Mesenchymal stem cell (in vitro differentiated cells and primary cell): ENCODE measurements around the gene MFSD1.

Experiments used
- DNase-seq: peaks from one replicate; pipeline ENCODE4 v3.0.0-alpha.2; 2013
- H2AFZ ChIP-seq: one replicate; pipeline ENCODE4 v1.6.1; 2013; ENCODE audit warnings: low read depth, mild to moderate bottlenecking, control low read depth, inconsistent platforms, low read length, moderate library complexity
- H2AK5ac ChIP-seq: 2 replicates; pipeline ENCODE4 v1.6.1; 2013; ENCODE audit warnings: low read length, moderate library complexity, mild to moderate bottlenecking, inconsistent platforms; ENCODE audit not compliant: severe bottlenecking
- H2BK120ac ChIP-seq: one replicate; pipeline ENCODE4 v1.6.1; 2013; ENCODE audit warnings: low read depth, mild to moderate bottlenecking, inconsistent platforms, low read length, moderate library complexity
- H2BK12ac ChIP-seq, 2 experiments: one replicate each; pipeline ENCODE4 v1.6.1; 2013; ENCODE audit warnings: inconsistent platforms in 2 of 2, low read length in 2 of 2, mild to moderate bottlenecking in 2 of 2, moderate library complexity in 2 of 2, control low read depth in 1 of 2
- H2BK15ac ChIP-seq: one replicate; pipeline ENCODE4 v1.6.1; 2013; ENCODE audit warnings: mild to moderate bottlenecking, low read depth, inconsistent platforms; ENCODE audit not compliant: poor library complexity, severe bottlenecking
- H2BK5ac ChIP-seq: 2 replicates; pipeline ENCODE4 v1.6.1; 2013; ENCODE audit warnings: low read depth, mild to moderate bottlenecking, low read length, control low read depth, inconsistent platforms; ENCODE audit not compliant: poor library complexity, severe bottlenecking
- H3K14ac ChIP-seq, 2 experiments: one replicate each; pipeline ENCODE4 v1.6.1; 2013; ENCODE audit warnings: inconsistent platforms in 2 of 2, low read length in 2 of 2, control low read depth in 1 of 2, mild to moderate bottlenecking in 1 of 2, moderate library complexity in 1 of 2
- H3K18ac ChIP-seq, 2 experiments: one replicate each; pipeline ENCODE4 v1.6.1; 2013; ENCODE audit warnings: inconsistent platforms in 2 of 2, low read length in 2 of 2, control low read depth in 1 of 2, low read depth in 1 of 2, mild to moderate bottlenecking in 1 of 2
- H3K23ac ChIP-seq, 2 experiments: one replicate each; pipeline ENCODE4 v1.6.1; 2013; ENCODE audit warnings: inconsistent platforms in 2 of 2, low read length in 2 of 2, mild to moderate bottlenecking in 2 of 2, moderate library complexity in 2 of 2, control low read depth in 1 of 2
- H3K27ac ChIP-seq: 2 replicates; pipeline ENCODE4 v1.5.1; 2013; ENCODE audit warnings: mild to moderate bottlenecking, moderate library complexity, low read length, control low read depth, inconsistent platforms; ENCODE audit not compliant: poor library complexity, severe bottlenecking
- H3K27me3 ChIP-seq, 2 experiments: 2 replicates each; pipeline versions ENCODE4 v1.6.1 to v1.7.0; 2013; ENCODE audit warnings: low read length in 2 of 2, mild to moderate bottlenecking in 2 of 2, moderate library complexity in 2 of 2, control low read depth in 1 of 2, inconsistent platforms in 1 of 2; ENCODE audit not compliant: control insufficient read depth in 1 of 2, insufficient read depth in 1 of 2
- H3K36me3 ChIP-seq, 2 experiments: 2 replicates each; pipeline versions ENCODE4 v1.6.1 to v1.7.0; 2013; ENCODE audit warnings: low read length in 2 of 2, control low read depth in 1 of 2, inconsistent platforms in 1 of 2, low read depth in 1 of 2, mild to moderate bottlenecking in 1 of 2; ENCODE audit not compliant: insufficient read depth in 2 of 2, control insufficient read depth in 1 of 2
- H3K4ac ChIP-seq, 2 experiments: one replicate each; pipeline ENCODE4 v1.6.1; 2013; ENCODE audit warnings: inconsistent platforms in 2 of 2, low read length in 2 of 2, mild to moderate bottlenecking in 2 of 2, moderate library complexity in 2 of 2, control low read depth in 1 of 2, low read depth in 1 of 2
- H3K4me1 ChIP-seq: 2 replicates; pipeline ENCODE4 v1.6.1; 2013; ENCODE audit warnings: low read depth, low read length, control low read depth; ENCODE audit not compliant: control insufficient read depth, insufficient read depth
- H3K4me2 ChIP-seq: 2 replicates; pipeline ENCODE4 v1.6.1; 2013; ENCODE audit warnings: low read length, mild to moderate bottlenecking, inconsistent platforms; ENCODE audit not compliant: poor library complexity, severe bottlenecking
- H3K4me3 ChIP-seq, 2 experiments: 2 replicates each; pipeline versions ENCODE4 v1.5.1 to v1.7.0; 2013; ENCODE audit warnings: low read length in 2 of 2, mild to moderate bottlenecking in 2 of 2, control low read depth in 1 of 2, low read depth in 1 of 2; ENCODE audit not compliant: insufficient read depth in 1 of 2
- H3K79me1 ChIP-seq: replicated peaks from 2 replicates; pipeline ENCODE4 v1.6.1; 2013; ENCODE audit warnings: mild to moderate bottlenecking, control low read depth, low read length, inconsistent platforms; ENCODE audit not compliant: poor library complexity, severe bottlenecking
- H3K9ac ChIP-seq: 2 replicates; pipeline ENCODE4 v1.7.0; 2013; ENCODE audit warnings: mild to moderate bottlenecking, low read length, moderate library complexity
- H3K9me3 ChIP-seq: 2 replicates; pipeline ENCODE4 v1.7.0; 2013; ENCODE audit warnings: mild to moderate bottlenecking, low read length; ENCODE audit not compliant: control insufficient read depth
- H4K8ac ChIP-seq: one replicate; pipeline ENCODE4 v1.6.1; 2013; ENCODE audit warnings: inconsistent platforms, mild to moderate bottlenecking, low read length, moderate library complexity
- H4K91ac ChIP-seq: one replicate; pipeline ENCODE4 v1.6.1; 2013; ENCODE audit warnings: mild to moderate bottlenecking, low read length, inconsistent platforms
- WGBS: methylation state at CpG from one replicate; pipeline ENCODE4 v1.1.7; 2013; ENCODE audit warnings: mixed read lengths; 5-methylcytosine and 5-hydroxymethylcytosine counted together

MFSD1 gene

DNA sequence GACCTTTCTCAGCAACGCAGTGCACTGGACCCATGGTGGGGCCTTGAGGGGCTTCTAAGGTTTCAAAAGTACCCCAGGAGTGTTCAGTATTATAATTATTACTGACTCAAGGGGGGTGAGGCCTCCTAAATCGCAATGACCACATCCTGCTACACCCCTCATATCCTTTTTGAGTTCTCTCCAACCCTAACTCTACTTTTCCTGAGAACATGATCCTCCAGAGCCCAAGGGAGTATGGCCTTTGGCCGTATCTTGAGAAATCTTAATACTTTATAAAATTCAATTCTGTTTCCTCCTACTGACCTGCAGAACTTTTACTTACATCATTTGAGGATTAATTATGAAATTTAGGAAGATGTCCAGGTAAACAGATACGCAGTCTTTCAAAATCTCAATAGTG is 39.2 kb upstream of the MFSD1 start:
- Histone ChIP-seq H3K4me2 (no peak overlapping the region), H3K9ac (no peak overlapping the region), H2AK5ac (no peak overlapping the region), H3K79me1 (no peaks in the 10 kb centered on the region), H4K91ac (no peak overlapping the region), H2BK120ac (no peak overlapping the region), H4K8ac (no peak overlapping the region), H3K4me3 (no peak overlapping the region), H2BK12ac (no peak overlapping the region), H3K14ac (no peak overlapping the region), H3K4me1 (no peaks in the 10 kb centered on the region), H2BK5ac (no peak overlapping the region), H3K18ac (no peak overlapping the region), H3K9me3 (no peaks in the 10 kb centered on the region), H3K27me3 (no peaks in the 10 kb centered on the region), H3K27ac (no peak overlapping the region), H2BK15ac (no peak overlapping the region), H2AFZ (no peak overlapping the region), H3K4ac (no peak overlapping the region), H3K36me3 (peaks cover 0 to 4% of the 10 kb centered on the region in 2 experiments), H3K23ac (no peak overlapping the region)
- WGBS, result 90% methylated on average over 3 of the region's 4 CpGs
- DNase-seq, result no peak

DNA sequence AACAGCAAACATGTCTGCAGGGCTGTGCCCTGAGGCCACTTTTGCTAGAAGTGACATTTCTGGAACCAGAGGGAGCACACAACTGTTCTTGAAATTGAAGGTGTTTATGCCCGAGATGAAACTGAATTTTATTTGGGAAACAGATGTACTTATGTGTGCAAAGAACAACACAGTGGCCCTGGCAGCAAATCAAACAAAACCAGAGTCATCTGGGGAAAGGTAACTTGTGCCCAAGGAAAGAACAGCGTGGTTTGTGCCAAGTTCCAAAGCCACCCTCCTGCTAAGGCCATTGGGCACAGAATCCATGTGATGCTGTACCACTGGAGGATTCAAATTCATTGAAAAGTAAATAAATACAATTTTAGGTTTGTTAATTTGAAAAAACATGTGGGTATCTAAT is 38.4 kb upstream of the MFSD1 start:
- Histone ChIP-seq H3K4me2 (no peak overlapping the region), H3K79me1 (no peaks in the 10 kb centered on the region), H3K14ac (no peak overlapping the region), H3K4me1 (peaks cover 4% of the 10 kb centered on the region), H4K91ac (no peak overlapping the region), H3K36me3 (peaks cover 0 to 4% of the 10 kb centered on the region in 2 experiments), H2BK12ac (no peak overlapping the region), H2AFZ (no peak overlapping the region), H3K9me3 (no peaks in the 10 kb centered on the region), H3K4ac (no peak overlapping the region), H2BK120ac (no peak overlapping the region), H4K8ac (no peak overlapping the region), H2BK5ac (no peak overlapping the region), H3K9ac (no peak overlapping the region), H3K4me3 (no peak overlapping the region), H3K27me3 (no peaks in the 10 kb centered on the region), H2AK5ac (no peak overlapping the region), H3K27ac (no peak overlapping the region), H2BK15ac (no peak overlapping the region), H3K18ac (no peak overlapping the region), H3K23ac (no peak overlapping the region)
- no peak for DNase-seq
- 93% methylated on average over 2 of the region's 2 CpGs for WGBS

DNA sequence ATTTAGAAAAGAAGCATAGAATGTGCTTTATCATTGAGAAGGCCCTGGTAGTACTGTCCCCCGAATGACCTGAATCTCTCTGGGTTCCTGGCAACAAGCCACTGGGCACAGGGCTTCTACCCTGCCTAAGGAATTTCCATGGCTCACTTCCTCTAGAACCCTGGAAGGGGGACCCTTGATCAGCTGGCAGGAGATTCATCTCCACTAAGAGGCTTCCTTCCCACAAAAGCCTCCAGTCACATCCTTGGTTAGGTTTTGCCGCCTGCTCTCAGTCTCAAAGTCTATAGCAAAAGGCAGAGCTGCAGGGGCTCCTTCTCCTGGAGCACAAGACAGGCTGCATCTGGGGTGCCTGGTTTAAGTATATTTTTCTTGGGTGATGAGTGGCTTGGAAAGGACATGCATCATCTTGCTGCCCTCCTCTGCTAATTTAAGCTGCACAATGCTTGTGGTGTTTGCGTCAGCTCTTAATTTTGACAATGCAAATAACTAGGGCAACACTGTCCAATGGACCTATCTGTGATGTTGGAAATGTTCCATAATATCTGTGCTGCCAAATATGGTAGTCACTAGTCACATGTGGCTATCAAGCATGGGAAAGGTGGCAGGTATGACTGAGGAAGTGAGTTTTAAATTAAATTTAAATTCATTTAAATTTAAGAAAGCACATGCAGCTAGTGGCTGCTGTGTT is 36.2 kb upstream of the MFSD1 start:
- H3K4me3 ChIP-seq, result no peak overlapping the region
- no peak overlapping the region for H3K27ac ChIP-seq
- H3K4me1 ChIP-seq, result peaks cover 8% of the 10 kb centered on the region
- H3K79me1 ChIP-seq, result no peaks in the 10 kb centered on the region
- H4K8ac ChIP-seq, result no peak overlapping the region
- H3K14ac ChIP-seq, result no peak overlapping the region
- no peaks in the 10 kb centered on the region for H3K9me3 ChIP-seq
- H2BK120ac ChIP-seq, result no peak overlapping the region
- no peak overlapping the region for H4K91ac ChIP-seq
- no peak overlapping the region for H2BK5ac ChIP-seq
- no peaks in the 10 kb centered on the region for H3K27me3 ChIP-seq
- H3K23ac ChIP-seq, result no peak overlapping the region
- H3K4ac ChIP-seq, result no peak overlapping the region
- 97% methylated on average over 3 of the region's 3 CpGs for WGBS
- no peak overlapping the region for H3K18ac ChIP-seq
- no peak overlapping the region for H2BK15ac ChIP-seq
- no peak overlapping the region for H3K4me2 ChIP-seq
- no peak overlapping the region for H2AFZ ChIP-seq
- no peak for DNase-seq
- H3K36me3 ChIP-seq, result no peaks in the 10 kb centered on the region
- no peak overlapping the region for H2BK12ac ChIP-seq
- H3K9ac ChIP-seq, result no peak overlapping the region
- H2AK5ac ChIP-seq, result no peak overlapping the region

DNA sequence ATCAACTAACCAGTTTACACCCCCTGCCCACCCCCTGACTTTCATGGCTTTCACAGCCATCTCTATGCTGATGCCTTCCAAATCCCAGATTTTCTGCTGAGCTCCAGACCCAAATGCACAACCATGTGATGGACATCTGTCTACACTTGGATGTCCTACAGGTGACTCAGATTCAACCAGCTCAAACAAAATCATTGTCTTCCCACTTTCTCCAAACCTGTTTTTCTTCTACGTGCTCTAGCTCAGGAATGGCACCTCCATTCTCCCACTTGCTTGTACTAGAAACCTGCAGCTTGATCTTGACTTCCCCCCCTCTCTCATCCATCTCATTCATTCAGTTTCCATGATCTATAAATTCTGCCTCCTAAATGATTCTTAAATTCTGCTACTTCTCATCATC is 35.5 kb upstream of the MFSD1 start:
- Histone ChIP-seq H3K4me2 (no peak overlapping the region), H3K27me3 (no peaks in the 10 kb centered on the region), H3K9me3 (no peaks in the 10 kb centered on the region), H3K4me3 (no peak overlapping the region), H4K91ac (no peak overlapping the region), H2BK15ac (no peak overlapping the region), H4K8ac (no peak overlapping the region), H3K4ac (no peak overlapping the region), H3K4me1 (peaks cover 8% of the 10 kb centered on the region), H3K9ac (no peak overlapping the region), H3K79me1 (no peaks in the 10 kb centered on the region), H2AFZ (no peak overlapping the region), H2BK5ac (no peak overlapping the region), H3K36me3 (no peaks in the 10 kb centered on the region), H3K14ac (no peak overlapping the region), H2AK5ac (no peak overlapping the region), H2BK12ac (no peak overlapping the region), H2BK120ac (no peak overlapping the region), H3K18ac (no peak overlapping the region), H3K23ac (no peak overlapping the region), H3K27ac (no peak overlapping the region)
- 91% methylated on average over 1 of the region's 1 CpG for WGBS
- DNase-seq, result no peak
